NCI-H82 (cell line): ENCODE data around the gene TFB1M.

Source experiments
- DNase-seq: peaks from one replicate; lab custom pipeline; 2025; lab: John Stamatoyannopoulos, UW

TFB1M gene

DNA sequence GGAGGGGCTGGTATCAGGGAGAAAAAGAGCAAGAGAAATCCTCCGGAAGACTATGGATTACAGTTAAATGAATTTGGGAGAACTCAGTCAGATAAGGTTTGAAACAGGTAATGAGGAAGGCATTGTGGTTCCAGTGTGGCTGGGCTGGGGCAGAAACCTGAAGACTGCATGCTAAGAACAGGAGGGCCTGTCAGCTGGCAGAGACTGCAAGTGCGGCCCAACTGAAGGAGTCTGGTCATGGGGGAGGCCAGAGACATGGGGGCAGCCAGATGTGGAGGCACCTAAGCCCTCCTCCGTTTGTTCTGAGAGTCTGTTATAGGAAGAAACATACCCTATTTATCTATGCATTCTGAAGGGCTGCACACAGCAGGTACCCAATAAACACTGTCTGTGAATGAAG, 16.6 kb downstream of the TFB1M start:
- no peak for DNase-seq

DNA sequence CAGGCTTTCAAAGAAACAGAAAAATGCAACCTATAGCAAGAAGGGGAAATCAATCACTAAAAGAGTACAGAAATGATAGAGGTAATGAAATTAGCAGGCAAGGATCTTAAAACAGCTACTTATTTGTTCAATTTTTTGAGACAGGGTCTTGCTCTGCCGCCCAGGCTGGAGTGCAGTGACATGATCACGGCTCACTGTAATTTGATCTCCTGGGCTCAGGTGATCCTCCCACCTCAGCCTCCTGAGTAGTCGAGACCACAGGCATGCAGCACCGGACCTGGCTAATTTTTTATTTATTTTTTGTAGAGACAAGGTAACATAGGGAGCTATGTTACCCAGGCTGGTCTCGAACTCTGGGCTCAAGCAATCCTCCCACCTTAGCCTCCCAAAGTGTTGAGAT, 21.6 kb downstream of the TFB1M start:
- DNase-seq: no peak

DNA sequence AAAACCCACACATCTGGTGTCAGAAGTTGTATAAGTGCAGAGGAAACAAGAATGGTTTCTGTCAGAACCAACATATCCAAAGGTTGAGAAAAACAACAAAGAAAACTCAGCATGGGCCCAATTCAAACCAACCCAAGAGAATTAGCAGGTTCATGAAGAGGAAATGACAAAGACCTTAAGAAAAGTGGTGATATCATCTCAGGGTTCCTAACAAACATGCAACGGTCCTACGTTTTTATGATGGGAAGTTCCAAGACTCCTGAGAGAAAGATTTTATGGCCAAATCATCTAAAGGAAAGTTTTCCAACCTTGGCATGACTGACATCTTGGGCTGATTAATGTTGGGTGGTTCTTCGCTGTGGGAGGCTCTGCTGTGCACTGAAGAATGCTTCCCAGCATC, 23.0 kb downstream of the TFB1M start:
- no peak for DNase-seq

DNA sequence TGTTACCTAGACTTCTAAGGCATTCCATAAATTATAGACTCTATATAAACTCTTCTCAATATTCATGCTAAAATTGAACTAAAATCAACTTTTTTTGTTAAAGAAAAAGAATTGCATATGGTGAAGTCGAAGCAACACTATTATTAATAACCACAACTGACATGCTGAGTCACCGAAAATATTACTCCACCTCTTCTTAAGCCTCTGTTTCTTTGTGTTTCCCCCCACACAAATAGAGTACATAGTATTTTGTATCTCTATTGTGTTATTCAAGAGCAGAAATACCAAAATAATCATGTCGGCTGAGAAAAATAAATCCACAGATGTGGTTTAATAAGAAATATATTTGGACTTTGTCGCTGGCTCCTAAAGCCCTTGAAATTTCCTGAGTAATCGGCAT, 23.8 kb downstream of the TFB1M start:
- no peak for DNase-seq

DNA sequence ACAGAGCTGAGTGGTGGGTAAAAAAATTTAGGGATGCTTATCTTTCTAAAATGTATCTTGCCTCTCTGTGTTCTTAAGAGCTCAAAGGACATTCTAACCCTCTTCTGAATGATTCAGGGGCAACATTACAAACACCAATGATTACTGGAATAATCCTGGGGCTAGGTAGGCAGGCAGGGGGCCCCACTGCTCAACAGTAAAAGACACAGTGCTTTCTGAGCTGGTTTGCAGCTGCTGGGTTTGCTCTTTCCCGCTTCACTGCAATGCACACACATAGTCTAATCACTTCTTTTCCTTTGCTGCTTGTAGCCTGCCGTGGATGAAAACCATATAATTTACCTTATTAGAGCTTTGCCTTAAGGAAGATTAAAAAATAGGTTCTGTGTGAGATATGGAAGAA, 26.5 kb downstream of the TFB1M start:
- no peak for DNase-seq

DNA sequence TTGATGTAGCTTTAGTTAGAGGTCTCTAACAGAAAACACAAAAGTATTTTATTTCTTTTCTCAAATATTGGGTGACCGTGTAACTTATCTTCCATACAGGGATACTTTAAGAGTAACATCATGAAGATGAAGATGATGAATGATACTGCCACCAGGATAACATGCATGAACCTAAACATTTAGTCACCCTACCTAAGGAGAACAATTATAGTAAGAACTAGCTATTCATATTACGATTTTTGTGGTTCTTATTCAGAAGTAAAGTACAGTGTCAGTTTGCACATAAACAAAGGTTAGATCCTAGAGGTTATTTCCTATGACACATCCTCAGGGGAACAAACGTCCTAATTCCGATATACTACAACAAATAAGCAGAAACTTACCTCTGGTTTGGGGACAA, 29.5 kb downstream of the TFB1M start:
- DNase-seq: no peak

DNA sequence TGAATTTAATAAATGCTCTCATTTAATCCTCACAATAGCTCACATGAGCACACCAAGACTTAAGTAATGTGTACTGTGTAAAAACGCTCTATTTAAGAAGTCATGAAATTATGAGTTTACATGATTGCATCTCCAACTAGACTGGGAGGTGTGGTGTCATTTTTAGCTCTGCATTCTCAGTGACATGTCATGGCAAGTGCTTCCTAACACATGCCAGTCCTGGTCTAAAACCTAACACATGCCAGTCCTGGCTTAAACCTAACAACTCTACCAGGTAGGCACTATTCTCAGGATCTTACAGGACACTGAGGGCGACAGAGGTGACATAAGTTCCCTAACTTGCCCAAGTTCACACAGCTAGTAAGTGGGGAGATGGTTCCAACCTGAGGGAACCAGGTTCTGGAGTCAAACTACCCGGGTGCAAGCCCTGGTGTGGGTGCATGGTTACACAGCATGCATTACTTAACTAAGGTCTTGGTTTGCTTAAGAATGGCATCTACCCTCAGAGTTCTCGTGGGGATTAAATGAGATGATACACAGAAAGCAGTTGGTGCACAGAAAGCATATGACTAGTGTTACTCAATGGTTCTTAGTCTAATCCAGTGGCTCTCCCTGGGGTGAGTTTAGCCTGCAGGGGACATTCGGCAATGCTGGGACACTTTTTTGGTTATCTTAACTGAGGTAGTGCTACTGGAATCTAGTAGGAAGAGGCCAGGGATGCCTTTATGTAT, 35.8 kb downstream of the TFB1M start:
- DNase-seq: no peak

DNA sequence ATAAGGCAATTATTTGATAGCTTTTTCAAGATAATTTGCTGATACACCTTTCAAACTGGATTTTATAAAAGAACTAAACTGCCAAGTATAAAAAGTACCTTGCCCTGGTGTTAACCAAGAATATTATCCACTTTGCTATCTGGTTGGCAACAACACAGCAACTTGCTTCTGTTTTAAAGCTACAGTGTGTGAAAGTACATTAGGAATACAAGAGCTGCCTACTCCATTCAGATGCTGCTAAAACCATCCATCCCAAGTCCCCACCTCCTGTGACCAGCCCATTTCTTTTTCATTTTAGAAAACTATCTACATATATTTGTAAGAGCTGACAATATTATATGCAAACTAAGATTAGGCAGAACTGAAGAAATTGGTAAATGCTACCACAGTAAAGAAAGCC, 37.6 kb downstream of the TFB1M start:
- no peak for DNase-seq

DNA sequence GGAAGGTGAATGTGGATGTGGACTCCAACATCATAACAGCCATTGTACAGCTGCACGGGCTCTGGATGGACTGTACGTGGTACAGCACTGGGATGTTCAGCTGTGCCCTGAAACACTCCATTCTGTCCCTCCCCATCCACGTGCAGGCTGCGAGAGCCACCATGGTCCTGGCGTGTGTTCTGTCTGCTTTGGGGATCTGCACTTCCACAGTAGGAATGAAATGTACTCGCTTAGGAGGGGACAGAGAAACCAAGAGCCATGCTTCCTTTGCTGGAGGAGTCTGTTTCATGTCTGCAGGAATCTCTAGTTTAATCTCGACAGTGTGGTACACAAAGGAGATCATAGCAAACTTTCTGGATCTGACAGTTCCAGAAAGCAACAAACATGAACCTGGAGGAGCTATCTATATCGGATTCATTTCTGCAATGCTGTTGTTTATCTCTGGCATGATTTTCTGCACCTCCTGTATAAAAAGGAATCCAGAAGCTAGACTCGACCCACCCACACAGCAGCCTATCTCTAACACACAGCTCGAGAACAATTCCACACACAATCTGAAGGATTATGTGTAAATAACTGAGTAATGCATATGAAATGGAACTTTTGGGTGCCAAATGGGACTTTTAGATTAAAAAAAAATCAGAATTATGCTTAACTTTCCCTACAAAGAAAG, 38.3 kb downstream of the TFB1M start:
- DNase-seq: no peak

DNA sequence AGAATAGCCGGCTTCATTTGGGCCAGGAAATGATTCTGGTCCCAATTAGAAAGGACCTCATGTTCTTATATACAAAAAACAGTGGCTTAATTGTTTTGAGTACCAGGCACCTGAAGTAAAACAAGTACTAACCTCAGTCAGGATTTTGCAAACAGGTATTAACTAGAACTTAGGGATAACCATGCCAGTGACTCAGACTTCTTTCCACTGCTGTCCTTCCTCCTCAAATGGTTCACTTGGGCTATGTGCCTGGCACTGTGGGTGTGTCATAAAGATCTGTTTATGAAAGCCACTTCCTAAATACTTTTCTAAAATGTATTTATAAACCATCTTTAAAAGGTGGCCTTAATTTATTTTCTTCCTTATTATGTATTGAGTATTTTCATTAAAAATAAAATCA, 39.8 kb downstream of the TFB1M start:
- no peak for DNase-seq

DNA sequence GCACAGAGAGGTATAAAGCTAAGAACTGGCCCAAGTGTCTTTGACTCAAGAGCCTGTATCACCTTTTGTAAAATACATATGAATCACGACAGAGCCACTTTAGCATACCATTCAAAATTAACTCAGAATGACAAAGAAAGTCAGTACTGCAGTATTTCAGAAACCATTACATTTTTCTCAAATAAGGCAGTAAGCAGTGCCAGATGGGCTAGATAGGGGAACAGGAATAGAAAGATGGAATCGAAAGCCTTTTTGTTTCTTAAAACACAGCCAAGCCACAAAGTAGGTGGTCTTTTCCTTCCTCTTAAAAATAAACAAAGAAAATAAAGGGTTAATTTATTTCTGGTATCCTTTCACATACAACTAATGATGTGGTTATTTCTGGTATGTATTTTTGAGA, 40.2 kb downstream of the TFB1M start:
- DNase-seq: no peak

DNA sequence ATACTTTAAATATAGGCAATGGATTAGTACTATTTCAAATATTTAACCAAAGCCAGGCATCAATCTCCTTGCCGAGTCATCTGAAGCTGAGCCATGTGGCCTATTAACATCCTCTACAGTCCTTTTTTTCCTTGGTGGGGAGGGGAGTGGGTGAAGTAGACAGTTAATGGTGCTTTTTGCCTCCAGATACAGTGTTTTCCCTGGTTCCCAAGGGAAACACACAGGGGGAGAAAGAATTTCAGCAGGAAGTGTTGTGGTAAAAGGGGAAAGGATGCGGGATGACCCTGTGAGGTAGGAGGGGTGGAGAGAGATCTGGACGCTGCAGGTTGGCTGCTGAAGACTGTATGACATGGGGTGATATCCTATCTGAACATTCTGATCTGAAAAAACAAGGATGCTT, 40.9 kb downstream of the TFB1M start:
- peak; percentile 65 for DNase-seq

DNA sequence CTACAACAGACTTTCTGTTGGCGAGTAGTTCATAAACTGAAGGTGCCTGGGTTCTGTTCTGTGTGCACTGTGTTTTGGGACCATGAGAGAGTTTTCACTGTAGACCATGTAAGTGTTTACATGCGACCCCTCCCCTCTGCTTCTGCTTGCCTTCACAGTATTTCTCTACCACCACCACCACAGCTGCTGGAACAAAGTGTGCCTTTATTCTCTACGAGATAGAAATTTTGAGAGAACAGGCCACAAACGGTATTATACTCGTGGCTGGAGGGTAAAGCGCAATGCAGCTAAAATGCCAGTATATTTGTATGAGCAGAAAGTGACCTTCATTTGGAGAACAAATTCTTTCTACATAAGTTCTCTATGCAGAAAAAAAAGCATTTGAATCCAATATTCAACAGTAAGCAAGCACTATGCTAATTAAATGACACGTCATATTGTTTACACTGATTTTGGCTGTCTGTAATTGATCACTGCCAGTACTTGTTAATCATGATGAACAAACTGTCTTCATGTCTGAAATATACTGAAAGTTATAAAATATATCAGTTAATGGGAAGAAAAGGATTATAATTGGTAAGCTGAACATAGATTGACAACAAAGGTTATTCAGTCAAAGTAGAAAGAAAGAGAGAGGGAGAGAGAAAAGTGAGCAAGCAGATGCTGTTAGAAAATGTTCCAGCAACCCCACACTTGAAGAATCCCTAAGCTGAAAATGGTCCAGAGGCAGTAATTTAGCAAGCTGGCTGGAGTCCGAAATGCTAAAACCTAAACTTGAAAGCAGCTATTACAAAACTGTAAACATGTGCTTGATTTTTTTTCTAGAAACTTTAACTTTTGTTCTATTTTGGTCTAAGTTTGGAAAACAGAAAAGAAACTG, 41.7 kb downstream of the TFB1M start:
- DNase-seq: peak; percentile 43

DNA sequence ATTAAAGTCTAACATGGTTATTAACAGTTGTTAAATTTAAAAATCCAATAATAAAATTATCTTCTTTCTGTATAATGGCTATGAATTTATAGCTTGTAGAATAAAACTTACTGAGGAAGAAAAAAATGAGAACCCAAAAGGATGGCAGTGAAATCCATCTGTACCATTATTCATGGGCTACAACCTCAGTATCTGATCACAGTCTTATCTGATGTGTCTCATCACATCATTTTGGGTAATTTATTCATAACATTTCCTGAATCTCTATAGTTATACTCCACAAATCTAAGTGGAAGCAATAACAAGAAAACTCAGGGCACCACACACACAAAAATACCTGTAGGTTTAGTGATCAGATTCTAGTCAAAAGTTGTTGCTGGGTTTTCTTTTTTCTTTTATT, 43.1 kb downstream of the TFB1M start:
- no peak for DNase-seq

DNA sequence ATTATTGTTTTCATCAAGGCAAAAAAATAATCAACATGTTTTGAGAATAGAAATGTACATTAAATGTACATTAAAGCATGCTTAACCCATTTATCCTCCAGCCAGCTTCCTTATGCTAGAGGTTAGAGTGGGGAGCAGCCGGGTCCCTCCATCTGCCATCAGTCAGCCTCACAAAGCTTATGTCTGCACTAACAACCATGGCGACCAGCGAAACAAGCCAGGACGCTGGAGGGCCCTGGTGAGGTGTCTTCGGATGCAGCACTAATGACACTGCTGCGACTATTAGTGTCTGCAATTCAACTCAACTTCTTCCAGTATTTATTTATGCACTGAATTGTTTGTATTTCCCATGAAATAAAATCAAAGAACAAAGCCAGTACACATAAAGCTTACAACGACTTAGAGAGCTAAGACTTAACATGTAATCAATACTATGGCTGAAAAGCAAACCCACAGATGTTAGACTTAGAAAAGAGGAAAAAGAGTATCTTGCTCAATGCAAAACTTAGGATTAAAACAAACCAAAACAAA, 43.7 kb downstream of the TFB1M start:
- DNase-seq: peak; percentile 95

DNA sequence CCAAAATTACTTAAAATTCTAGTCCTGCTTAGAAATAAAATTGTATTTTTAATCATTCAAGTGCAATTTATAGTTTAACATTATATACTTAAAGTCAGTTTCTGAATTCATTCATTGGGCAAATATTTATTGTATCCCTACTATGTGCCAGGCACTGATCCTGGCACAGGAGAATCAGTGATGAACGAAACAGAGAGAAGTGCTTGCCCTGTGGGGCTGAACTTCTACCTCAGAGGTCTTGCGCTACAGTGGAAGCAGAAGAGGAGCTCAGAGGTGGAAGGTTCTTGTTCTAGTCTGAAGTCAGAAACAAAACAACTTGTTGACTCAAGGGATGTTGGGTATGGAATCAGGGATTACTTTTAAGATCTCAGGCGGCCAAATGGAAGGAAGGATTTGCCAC, 44.5 kb downstream of the TFB1M start:
- DNase-seq: no peak

DNA sequence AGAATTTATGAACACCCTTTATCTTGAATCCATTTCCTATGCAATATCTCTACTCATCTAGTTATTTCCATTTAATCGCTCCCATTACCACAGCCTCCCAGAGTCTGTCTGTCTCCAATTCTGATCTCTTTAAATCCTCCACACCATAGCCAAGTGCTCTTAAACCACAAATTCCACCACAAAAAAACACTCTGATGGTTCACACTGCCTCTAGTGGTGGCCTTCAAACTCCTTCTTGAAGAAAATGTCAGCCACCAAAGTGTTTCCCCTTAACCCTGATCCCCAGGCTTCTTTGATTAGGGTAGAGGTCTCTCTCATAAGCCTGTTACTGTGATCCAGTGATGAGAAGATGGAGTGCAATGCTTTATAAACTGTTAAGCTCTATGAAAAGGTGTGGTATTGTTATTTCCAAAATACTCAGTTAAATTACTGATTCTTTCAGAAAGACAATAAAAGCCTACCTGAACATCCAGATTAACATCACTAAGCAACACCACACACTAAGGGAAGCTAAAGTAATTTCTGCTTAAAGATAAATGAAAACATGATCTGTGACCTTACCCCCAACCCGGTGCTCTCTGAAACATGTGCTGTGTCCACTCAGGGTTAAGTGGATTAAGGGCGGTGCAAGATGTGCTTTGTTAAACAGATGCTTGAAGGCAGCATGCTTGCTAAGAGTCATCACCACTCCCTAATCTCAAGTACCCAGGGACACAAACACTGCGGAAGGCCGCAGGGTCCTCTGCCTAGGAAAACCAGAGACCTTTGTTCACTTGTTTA, 46.0 kb downstream of the TFB1M start:
- DNase-seq: peak; percentile 98

DNA sequence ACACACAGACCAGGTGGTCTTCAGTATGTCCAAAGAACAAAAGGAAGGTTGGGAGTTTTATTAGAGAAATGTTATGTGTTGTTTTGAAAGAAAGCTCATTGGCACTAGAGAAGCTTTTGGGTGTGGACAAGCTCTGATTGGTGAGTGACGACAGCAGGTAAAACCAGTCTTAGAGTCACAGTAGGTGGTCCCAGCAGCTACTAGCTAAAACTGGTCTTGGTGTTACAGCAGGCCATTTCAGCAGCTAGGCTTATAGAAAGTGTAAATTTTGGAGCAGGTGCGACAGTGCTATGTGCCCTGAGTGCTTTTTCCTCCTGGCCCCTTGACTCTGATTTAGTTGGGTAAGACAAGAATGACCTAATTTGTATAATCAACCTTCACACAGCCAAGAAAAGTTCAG, 46.9 kb downstream of the TFB1M start:
- no peak for DNase-seq

DNA sequence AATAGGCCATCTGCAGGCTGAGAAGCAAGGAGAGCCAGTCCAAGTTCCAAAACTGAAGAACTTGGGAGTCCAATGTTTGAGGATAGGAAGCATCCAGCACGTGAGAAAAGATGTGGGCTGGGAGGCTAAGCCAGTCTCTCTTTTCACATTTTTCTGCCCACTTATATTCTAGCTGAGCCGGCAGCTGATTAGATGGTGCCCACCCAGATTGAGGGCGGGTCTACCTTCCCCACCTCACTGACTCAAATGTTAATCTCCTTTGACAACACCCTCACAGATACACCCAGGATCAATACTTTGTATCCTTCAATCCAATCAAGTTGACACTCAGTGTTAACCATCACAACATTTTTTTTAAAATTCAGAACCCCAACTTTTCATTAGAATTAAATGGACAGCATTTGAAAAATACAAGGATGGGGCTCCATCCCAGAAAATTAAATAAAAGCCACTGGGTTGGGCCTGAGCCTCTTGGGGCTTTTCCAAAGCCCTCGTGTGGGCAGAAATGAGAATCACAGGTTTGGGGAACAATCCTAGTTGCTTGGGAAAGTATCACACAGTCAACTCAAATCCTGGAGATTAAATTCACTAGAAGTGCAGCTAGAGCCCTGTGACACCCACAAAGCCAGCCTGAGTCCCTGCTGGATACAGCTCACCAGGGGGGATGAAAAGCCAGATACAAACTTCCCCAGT, 48.3 kb downstream of the TFB1M start:
- no peak for DNase-seq

DNA sequence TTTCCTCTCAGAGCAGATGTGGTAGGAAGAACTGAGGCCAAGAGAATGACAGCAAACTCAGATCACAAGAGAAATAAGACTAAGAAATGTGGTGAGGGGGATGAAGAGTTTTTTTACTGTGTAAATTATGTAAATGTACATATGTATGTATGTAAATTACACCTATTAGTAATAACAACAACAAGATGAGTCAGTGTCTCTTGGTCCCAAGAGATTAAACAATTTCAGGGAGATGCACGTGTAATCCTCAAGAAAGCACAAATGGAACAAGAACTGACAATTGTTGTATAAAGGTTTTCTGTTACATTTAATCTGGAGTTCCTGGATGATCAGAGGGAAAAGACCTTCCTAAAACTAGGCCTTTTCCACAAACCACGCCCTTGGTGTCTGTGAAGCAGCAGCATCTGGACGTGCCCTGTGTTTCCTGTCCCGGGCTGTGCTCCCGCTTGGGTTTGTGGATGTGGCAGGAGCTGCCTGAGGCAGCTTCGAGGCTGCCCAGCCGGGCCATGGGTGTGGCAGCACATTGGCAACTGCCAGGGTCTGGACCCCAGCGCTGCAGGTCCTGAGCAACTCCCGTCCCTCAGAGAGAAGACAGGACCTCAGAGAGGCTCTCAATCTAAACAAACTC, 49.5 kb downstream of the TFB1M start:
- DNase-seq: no peak
